GM12872 (cell line): Measurements from ENCODE around the gene RHEX.

Experiments used
- CTCF ChIP-seq: IDR thresholded peaks from 3 replicates; pipeline ENCODE4 v1.5.1; 2011; ENCODE audit warnings: low read depth, mild to moderate bottlenecking, low read length, moderate library complexity; ENCODE audit not compliant: insufficient read depth

Gene RHEX

GRCh38 chr1:206011057-206011456, 41.9 kb upstream of the RHEX start:
- TF ChIP-seq CTCF = no peak

GRCh38 chr1:206012086-206012859, 40.7 kb upstream of the RHEX start:
- TF ChIP-seq CTCF = no peak

GRCh38 chr1:206013026-206013795, 39.8 kb upstream of the RHEX start:
- TF ChIP-seq CTCF = no peak

GRCh38 chr1:206014601-206015000, 38.4 kb upstream of the RHEX start:
- TF ChIP-seq CTCF = no peak

- TF ChIP-seq CTCF = no peak
These were observed 37.9 kb upstream of the RHEX start for GRCh38 chr1:206015071-206015470.

- TF ChIP-seq CTCF = no peak
These were observed 32.5 kb upstream of the RHEX start for GRCh38 chr1:206020393-206021007.

- no peak for TF ChIP-seq CTCF
These were observed 31.9 kb upstream of the RHEX start for GRCh38 chr1:206021008-206021625.
